GM12878 (cell line): ENCODE data around the gene SLC45A3. TPM values are rescaled to one million over a fixed set of nuclear protein-coding genes. Genes with fewer than 3 reads are reported as not detected.

Source experiments
- CBX3 ChIP-seq: fragments of 200-600 bp; sonication (generic); IDR thresholded peaks from 2 replicates; pipeline ENCODE4 v1.6.1; 2016; ENCODE audit warnings: low read depth, borderline replicate concordance
- GATAD2B ChIP-seq: fragments of 450-650 bp; conservative IDR thresholded peaks from 2 replicates; pipeline ENCODE4 v1.6.1; 2017; ENCODE audit warnings: low read depth, mild to moderate bottlenecking, moderate library complexity
- MTA2 ChIP-seq: fragments of 450-650 bp; IDR thresholded peaks from 2 replicates; pipeline ENCODE4 v1.6.1; 2016; ENCODE audit warnings: low read depth, mild to moderate bottlenecking, moderate library complexity
- MYC ChIP-seq: IDR thresholded peaks from 2 replicates; pipeline ENCODE4 v1.6.1; 2011; ENCODE audit warnings: mild to moderate bottlenecking, low read length, moderate library complexity, inconsistent platforms; ENCODE audit not compliant: insufficient read depth, insufficient replicate concordance, insufficient read length, severe bottlenecking
- SREBF1 ChIP-seq: IDR thresholded peaks from 2 replicates; pipeline ENCODE4 v1.6.1; 2012; ENCODE audit warnings: mild to moderate bottlenecking, low read length
- STAT1 ChIP-seq: fragments of 450-650 bp; conservative IDR thresholded peaks from 2 replicates; pipeline ENCODE4 v1.6.1; 2014; ENCODE audit warnings: antibody characterized with exemption, mild to moderate bottlenecking
- TBL1XR1 ChIP-seq: IDR thresholded peaks from 2 replicates; pipeline ENCODE4 v1.6.1; 2012; ENCODE audit warnings: low read depth, low read length, improper control_type of control experiment
- USF2 ChIP-seq: IDR thresholded peaks from 2 replicates; pipeline ENCODE4 v1.6.1; 2011; ENCODE audit warnings: low read depth, low read length, improper control_type of control experiment, borderline replicate concordance
- ZBTB40 ChIP-seq: fragments of 450-650 bp; IDR thresholded peaks from 2 replicates; pipeline ENCODE4 v1.6.1; 2016; ENCODE audit warnings: mild to moderate bottlenecking, moderate library complexity, borderline replicate concordance
- polyA plus RNA-seq, 11 experiments: library from polyadenylated mRNA; depleted of rRNA in 4 of 11; unstranded in 6 of 11; stranded (reverse) in 5 of 11; fragments of >200 nt; fragmentation: Nextera tagmentation in 4 of 11; fragmentation: Illumina TruSeq in 1 of 11; extraction: Ambion mirVana in 4 of 11; extraction: Trizol in 1 of 11; gene quantifications; 1 replicate in 1 of 11; 2 replicates in 10 of 11; pipeline versions ENCODE4 v1.2.1 to v1.2.3, GENCODE V29; 2011 to 2016; ENCODE audit warnings: inconsistent platforms in 2 of 11, missing spikeins in 2 of 11, low read depth in 1 of 11
- total RNA-seq, 4 experiments: library from RNA; depleted of rRNA in 3 of 4; stranded (reverse); fragments of >200 nt in 3 of 4; fragmentation: Illumina TruSeq in 1 of 4; extraction: Trizol in 1 of 4; gene quantifications; 2 replicates each; pipeline versions ENCODE4 v1.2.1 to v1.2.3, GENCODE V29; 2013 to 2021

Gene SLC45A3
- total and polyA plus RNA-seq, 10 of the 15 experiments (the other 5 are each of a cell fraction or from before 2014, with no cell fraction given), result 0.26 to 10.3 (median 4.1) TPM

GRCh38 chr1:205716371-205717132, 36.2 kb upstream of the SLC45A3 start (continued):
- TF ChIP-seq MTA2 (peak; percentile 97), USF2 (no peak), STAT1 (no peak), TBL1XR1 (no peak), GATAD2B (no peak; the same call in 1 of the 2 replicates), CBX3 (no peak), MYC (no peak), SREBF1 (no peak), ZBTB40 (no peak)
